Glutamatergic neuron (in vitro differentiated cells): Measurements from ENCODE around the gene GNAL. TPM values are rescaled to one million over a fixed set of nuclear protein-coding genes. Genes with fewer than 3 reads are reported as not detected.

Experiments used
- DNase-seq: peaks from one replicate; pipeline ENCODE4 v3.0.0; 2022
- H3K27ac Mint-ChIP-seq: one replicate; pipeline ENCODE4 v1.8.0; 2020; ENCODE audit warnings: mild to moderate bottlenecking, mixed read lengths, inconsistent platforms; ENCODE audit not compliant: unreplicated experiment
- H3K27me3 Mint-ChIP-seq: one replicate; pipeline ENCODE4 v1.8.0; 2020; ENCODE audit warnings: mild to moderate bottlenecking, moderate library complexity, mixed read lengths, inconsistent platforms; ENCODE audit not compliant: unreplicated experiment
- H3K36me3 Mint-ChIP-seq: one replicate; pipeline ENCODE4 v1.8.0; 2020; ENCODE audit warnings: mild to moderate bottlenecking, mixed read lengths, inconsistent platforms; ENCODE audit not compliant: unreplicated experiment
- H3K4me1 Mint-ChIP-seq: one replicate; pipeline ENCODE4 v1.8.0; 2020; ENCODE audit warnings: mild to moderate bottlenecking, low read depth, mixed read lengths, inconsistent platforms; ENCODE audit not compliant: unreplicated experiment
- H3K4me3 Mint-ChIP-seq: one replicate; pipeline ENCODE4 v1.8.0; 2020; ENCODE audit warnings: mild to moderate bottlenecking, mixed read lengths, inconsistent platforms; ENCODE audit not compliant: unreplicated experiment
- H3K9me3 Mint-ChIP-seq: one replicate; pipeline ENCODE4 v1.8.0; 2020; ENCODE audit warnings: mild to moderate bottlenecking, moderate library complexity, mixed read lengths, inconsistent platforms; ENCODE audit not compliant: unreplicated experiment
- CTCF ChIP-seq: fragments of 200-600 bp; sonication (generic); IDR thresholded peaks from one replicate; pipeline ENCODE4 v1.5.0; 2021; ENCODE audit not compliant: partially characterized antibody, unreplicated experiment
- total RNA-seq: library from RNA; stranded (reverse); fragmentation: NEBNext Ultra II Directional; extraction: Animal tissue kit (Norgen Biotek cat#: 25700); gene quantifications from one replicate; pipeline ENCODE4 v1.2.1, GENCODE V29; 2021; ENCODE audit not compliant: unreplicated experiment

GNAL gene
- total RNA-seq, 1 donor from 2014 or later = 52.5 TPM

GRCh38 chr18:11831921-11832320 is 142.9 kb downstream of the GNAL start:
- H3K9me3 Mint-ChIP-seq = peaks cover 2% of the 10 kb centered on the region
- H3K27me3 Mint-ChIP-seq = no peaks in the 10 kb centered on the region
- no peak overlapping the region for H3K4me3 Mint-ChIP-seq
- no peak overlapping the region for H3K27ac Mint-ChIP-seq
- peaks cover 6% of the 10 kb centered on the region for H3K4me1 Mint-ChIP-seq
- DNase-seq = no peak
- no peaks in the 10 kb centered on the region for H3K36me3 Mint-ChIP-seq
- no peak for TF ChIP-seq CTCF

GRCh38 chr18:11834772-11835171 is 145.7 kb downstream of the GNAL start:
- H3K4me3 Mint-ChIP-seq = no peak overlapping the region
- peaks cover 1% of the 10 kb centered on the region for H3K4me1 Mint-ChIP-seq
- H3K36me3 Mint-ChIP-seq = no peaks in the 10 kb centered on the region
- no peak for DNase-seq
- peaks cover 2% of the 10 kb centered on the region for H3K9me3 Mint-ChIP-seq
- no peak overlapping the region for H3K27ac Mint-ChIP-seq
- no peaks in the 10 kb centered on the region for H3K27me3 Mint-ChIP-seq
- TF ChIP-seq CTCF = no peak

DNA sequence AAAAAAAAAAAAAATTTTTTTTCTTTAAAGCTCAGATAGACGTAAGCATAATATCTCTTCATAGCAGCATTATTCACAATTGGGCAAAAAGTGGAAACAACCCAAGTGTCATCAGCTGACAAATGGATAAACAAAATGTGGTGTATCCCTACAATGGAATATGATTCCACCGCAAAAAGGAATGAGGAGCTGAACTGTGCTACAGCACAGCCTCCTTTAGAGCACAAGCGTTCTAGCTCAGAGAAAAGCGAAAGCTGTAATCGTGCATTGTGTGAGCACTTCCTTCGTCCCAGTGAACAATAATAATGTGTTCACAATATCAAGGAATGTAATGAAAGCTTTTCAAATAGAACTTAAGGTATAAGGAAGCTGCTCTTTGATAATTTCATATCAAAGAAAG is 150.5 kb downstream of the GNAL start:
- no peak overlapping the region for H3K4me3 Mint-ChIP-seq
- peaks cover 3% of the 10 kb centered on the region for H3K27me3 Mint-ChIP-seq
- H3K27ac Mint-ChIP-seq = no peak overlapping the region
- peaks cover 3% of the 10 kb centered on the region for H3K9me3 Mint-ChIP-seq
- H3K4me1 Mint-ChIP-seq = peaks cover 3% of the 10 kb centered on the region
- no peak for TF ChIP-seq CTCF
- DNase-seq = no peak
- no peaks in the 10 kb centered on the region for H3K36me3 Mint-ChIP-seq

GRCh38 chr18:11840493-11840892 is 151.4 kb downstream of the GNAL start:
- peaks cover 7% of the 10 kb centered on the region for H3K4me1 Mint-ChIP-seq
- no peak for TF ChIP-seq CTCF
- no peak overlapping the region for H3K27ac Mint-ChIP-seq
- H3K27me3 Mint-ChIP-seq = peaks cover 3% of the 10 kb centered on the region
- no peak for DNase-seq
- H3K36me3 Mint-ChIP-seq = no peaks in the 10 kb centered on the region
- H3K9me3 Mint-ChIP-seq = peaks cover 4% of the 10 kb centered on the region
- no peak overlapping the region for H3K4me3 Mint-ChIP-seq

- TF ChIP-seq CTCF = no peak
- Mint-ChIP-seq H3K27ac (no peak overlapping the region), H3K9me3 (peaks cover 4% of the 10 kb centered on the region), H3K36me3 (no peaks in the 10 kb centered on the region), H3K4me1 (peaks cover 11% of the 10 kb centered on the region), H3K27me3 (peaks cover 3% of the 10 kb centered on the region), H3K4me3 (no peak overlapping the region)
- DNase-seq = no peak
Observed at GRCh38 chr18:11842562-11842961, 153.5 kb downstream of the GNAL start.
